Ecto neural progenitor cell (in vitro differentiated cells): ENCODE data around the gene MN1.

ENCODE experiments used
- DNase-seq: peaks from one replicate; pipeline ENCODE4 v3.0.0-alpha.2; 2018; ENCODE audit warnings: low spot score

MN1 gene

GRCh38 chr22:27785831-27786230 lies 15.7 kb downstream of the MN1 start:
- no peak for DNase-seq

DNA sequence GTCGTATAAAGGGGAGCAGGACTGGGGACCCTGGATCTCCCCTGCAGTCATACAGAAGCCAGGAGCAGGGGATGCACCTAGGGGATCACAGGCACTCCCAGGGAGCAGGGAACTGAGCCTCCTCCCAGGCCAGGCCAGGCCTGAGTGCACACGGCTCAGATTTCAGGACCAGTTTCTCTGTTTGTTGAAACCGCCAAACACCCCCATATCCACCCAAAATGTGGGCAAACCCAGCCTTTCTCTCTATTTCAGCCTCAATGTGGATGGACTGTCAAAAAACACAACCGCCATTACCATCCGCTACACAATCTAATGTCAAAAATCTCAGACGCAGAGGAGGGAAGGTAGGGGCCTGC lies 17.5 kb downstream of the MN1 start:
- no peak for DNase-seq

DNA sequence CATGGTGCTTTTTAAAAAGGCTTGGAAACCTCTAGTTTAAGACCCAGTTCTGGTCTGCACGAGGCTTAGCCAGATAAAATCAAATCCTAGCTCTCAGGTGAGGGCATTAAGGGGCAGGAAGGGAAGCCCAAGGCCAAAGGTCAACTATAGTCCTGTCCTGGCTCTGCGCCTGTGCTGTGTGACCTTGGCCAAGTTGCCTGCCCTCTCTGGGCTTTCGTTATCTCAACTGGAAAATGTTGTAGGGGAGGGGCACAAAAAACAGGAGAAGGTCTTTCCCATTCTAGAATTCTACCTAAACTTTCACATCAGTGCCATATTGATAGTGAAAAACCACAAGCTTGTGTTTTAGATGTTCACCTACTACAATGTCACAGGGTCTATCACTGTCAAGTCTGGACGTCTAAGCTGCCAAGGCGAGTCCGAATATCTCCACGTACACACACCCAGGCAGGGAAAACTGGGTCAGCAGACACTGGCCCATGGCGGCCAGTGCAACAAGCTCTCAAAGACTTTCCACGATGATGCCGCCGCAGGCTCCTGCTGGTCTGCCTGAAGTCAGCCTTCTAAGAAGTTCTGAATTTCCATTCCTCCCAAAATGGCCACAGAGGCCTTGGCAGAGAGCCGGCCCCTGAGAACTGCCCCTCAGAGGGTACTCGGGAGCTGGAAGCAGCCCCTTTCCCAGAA lies 18.0 kb downstream of the MN1 start:
- no peak for DNase-seq

GRCh38 chr22:27782088-27782487 lies 19.5 kb downstream of the MN1 start:
- no peak for DNase-seq

DNA sequence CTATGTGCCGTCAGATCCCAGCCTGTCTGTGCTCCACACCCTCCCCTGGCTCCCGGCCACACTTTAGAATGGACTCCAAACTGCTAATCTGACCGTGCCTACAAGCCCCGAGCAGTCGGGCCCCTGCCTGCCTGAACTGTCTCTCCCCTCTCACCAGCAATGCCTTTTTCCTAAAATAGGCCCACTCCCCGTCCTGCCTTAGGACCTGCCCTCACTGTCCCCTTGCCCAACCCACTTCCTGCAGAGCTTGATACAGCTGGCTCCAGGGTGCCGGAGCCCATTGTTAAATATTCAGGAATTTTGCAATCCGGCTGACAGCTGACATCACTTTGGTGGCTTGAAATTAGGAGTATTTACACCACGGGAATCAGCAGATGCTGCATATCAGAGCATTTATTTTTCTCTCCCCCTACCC lies 21.4 kb downstream of the MN1 start:
- DNase-seq = no peak

- DNase-seq = no peak
These were observed 21.9 kb downstream of the MN1 start for GRCh38 chr22:27779643-27780042.

GRCh38 chr22:27778294-27779090 lies 23.1 kb downstream of the MN1 start:
- DNase-seq = no peak

- no peak for DNase-seq
These were observed 24.4 kb downstream of the MN1 start for GRCh38 chr22:27777128-27777527.

DNA sequence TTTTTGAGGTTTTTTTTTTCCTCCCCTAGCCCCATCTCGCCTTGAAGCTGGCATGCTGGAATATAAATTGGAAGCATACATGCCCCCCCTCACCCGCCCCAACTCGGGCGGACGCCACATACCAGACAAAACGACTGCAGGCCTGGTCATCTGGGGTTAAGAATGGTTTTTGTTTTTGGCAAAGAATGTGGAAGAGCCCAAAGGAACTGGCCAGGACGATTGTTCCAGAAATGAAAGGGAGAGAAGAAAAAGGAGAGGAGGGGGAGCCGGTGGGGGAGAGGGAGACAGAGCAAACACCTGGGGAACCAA lies 25.0 kb downstream of the MN1 start:
- peak; percentile 61 for DNase-seq

DNA sequence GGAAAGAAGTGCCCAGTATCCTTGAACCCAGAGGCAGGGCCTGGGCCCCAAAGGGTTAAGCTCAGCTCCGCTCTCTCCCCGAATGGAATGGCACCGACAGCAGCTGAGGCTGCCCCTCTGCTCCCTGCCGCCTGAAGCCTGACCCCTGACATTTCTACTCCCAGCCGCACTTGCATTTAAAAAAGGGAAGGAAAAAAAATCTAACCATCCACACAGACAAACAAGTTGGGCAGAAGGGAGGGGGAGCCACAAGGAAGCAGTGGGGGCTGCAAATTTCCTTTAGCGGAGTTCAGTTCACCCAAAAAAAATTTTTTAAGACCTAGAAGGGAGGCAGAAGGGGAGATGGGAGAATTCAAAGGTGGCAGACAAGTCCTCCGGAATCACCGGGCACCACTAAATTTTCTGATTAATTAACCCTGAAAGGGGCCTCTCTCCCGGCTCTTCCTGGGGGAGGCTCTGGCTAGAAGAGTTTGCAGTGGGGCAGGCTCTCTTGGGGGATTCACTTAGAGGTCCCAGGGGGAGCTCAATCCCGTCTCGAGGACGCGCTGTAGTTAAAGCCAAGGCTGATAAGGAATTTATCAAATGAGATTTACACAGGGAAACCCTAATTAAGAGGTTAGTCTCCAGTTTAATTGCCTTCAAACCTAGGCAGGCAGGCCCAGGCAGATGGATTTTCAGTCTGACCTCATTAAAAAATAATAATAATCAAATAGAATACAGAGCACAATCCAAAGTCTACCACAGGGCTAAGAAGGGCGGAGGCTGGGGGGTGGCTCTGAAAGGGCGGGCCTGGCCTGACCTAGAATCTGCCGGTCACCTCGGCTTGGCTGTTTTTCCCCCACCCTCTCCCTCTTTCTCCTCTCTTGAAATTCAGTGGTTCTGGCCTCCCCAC lies 25.6 kb downstream of the MN1 start:
- no peak for DNase-seq

DNA sequence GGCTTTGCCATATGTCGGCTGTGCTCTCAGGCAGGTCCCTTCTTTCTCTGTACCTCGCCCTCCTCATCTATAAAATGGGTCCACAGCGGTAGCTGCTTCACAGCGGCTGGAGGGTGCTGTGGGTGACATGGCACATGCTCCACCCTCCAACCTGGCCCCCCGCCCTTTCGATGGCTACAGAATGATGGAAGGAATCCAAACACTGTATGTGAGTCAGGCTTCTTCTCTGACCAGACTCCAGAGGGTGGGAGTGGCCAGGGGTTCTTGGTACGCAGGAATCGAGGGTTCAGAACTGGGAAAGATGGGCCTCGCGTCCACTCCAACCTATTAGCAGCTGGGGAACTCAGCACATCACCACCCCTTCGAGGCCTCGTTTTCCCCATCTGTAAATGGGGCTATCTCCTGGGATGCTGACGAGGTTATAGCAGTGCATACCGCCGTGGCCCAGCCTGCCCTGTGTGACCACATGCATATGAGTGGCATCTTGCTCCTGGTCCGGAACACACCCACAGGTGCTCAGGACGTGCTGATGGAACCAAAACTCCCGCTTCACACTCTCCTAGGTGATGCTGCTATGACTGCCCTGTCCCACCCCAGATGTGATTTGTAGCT lies 26.4 kb downstream of the MN1 start:
- DNase-seq = no peak

- no peak for DNase-seq
These were observed 27.4 kb downstream of the MN1 start for GRCh38 chr22:27774200-27774599.

DNA sequence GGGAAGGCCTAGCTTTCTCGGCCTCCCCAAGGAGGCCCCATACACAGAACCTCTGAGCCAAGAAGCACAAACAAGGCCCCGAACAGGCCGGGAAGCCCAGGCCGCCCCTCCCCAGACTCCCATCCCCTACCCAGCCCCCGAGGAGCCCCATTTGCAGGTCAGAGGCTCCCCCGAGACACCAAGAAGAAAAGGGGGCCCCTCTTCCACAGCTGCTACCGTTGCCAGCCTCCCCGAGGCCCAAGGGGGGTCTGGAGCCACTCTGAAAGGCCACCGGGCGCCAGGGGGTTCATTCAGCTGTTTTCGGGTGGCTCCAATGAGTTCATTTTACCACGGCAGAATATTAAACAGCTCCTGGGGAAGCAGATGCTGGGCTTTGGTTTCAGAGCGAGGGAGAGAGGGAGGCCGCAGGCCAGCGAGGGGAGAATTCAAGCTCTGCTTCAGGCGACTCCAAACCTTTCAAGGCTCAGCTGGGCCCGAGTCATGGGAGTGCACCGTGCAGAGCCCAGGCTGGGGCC lies 28.5 kb downstream of the MN1 start:
- no peak for DNase-seq

DNA sequence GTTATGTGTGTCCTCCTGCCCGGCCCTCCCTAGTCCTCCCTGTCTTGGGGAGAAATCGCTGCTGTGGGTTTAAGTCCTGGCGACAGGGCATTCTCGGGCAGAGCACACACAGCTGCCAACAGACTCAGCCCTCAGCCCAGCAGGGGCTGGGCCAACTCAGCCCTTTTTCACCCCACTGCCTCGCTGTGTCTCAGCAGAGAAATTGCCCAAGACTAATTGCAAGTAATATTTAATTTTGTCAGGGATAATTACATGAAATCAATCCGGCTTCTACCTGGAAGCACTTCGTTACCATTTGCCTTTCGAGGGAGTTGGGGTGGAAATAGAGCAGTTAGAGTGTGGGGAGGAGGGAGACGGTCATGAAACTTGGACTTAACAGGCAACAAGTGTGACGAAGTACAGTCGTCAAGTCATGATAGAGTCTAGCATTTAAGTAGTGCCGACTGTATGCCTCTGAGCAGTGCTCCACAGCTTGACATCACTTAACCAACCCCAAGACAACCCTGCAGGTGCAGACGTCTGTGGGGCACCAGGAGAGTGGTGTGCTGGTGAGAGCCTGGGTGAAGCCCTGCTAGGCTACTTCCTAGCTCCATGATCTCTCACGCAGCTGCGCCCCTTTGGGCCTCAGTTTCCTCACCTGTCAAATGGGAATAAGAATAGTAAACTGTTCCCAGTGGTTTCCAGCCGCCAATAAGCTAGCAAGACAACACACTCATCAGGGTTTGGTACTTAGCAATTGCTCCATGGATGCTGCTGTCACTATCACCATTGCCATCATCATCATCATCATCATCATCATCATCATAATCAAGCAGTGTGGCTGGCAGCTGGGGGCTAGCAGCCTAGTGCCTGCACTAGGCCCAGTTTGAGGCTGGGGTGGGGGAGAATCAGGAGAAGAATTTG lies 29.2 kb downstream of the MN1 start:
- DNase-seq = no peak

DNA sequence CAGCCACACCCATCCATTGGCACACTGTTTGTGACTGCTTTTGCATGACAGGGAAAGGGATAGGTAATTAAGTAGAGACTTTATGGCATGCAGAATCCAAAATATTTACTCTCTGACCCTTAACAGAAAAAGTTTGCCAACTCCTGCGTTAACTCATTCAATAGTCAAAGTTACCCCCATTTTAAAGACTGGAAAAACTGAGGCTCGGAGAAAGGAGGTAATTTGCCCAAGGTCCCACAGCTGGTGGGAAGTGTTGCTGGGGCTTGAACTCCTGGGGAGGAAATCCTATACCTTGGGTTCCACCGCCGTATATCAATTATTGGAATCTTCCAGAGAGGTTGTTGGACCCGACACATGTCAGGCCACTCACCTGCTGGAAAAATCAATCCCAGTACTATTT lies 29.9 kb downstream of the MN1 start:
- no peak for DNase-seq

DNA sequence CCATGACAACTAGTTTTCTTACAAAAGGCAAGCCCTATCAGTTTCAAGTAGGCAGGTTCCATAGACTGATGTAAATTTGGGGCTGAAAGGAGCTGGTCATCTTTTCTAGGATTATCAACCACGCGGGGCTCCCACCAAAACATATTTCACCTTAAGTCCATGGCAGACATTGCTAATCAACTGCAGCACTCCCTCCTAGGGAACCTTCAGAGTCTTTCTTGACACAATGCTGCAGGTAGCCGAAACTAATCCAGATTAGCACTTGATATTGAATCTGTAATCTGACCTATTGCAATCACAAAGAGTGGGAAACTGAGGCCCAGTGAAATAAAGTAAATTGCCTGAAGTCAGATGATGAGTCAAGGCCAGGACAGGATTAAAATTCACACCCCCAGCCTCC lies 32.5 kb downstream of the MN1 start:
- DNase-seq = no peak

DNA sequence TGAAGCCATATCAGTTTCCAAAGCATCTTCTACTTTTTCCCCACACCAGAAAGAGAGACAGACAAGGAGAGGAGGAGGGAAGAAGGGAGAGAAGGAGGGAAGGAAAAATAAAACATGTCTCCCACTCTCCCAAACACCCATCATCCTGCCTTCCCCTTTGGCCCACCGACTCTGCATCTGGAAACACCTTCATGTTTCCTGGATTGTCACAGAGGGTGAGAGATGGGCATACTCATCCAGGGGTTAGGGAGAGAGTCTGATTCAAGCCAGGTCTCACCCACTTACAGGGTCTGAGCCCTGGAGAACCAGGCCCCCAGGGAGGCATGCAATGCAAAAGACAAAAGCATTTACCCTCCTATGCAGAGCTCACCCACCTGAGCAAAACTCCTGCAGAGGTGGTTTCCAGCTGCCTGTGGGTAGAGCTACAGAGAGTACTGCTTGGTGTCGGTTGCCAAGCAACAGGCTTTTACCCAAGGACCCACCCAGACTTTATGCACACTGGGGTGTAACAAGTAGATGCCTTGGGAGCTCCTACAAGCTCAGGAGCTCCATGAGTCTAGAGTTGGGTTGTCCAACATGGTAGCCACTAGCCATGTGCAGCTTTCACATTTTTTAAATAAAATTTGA lies 33.4 kb downstream of the MN1 start:
- no peak for DNase-seq

DNA sequence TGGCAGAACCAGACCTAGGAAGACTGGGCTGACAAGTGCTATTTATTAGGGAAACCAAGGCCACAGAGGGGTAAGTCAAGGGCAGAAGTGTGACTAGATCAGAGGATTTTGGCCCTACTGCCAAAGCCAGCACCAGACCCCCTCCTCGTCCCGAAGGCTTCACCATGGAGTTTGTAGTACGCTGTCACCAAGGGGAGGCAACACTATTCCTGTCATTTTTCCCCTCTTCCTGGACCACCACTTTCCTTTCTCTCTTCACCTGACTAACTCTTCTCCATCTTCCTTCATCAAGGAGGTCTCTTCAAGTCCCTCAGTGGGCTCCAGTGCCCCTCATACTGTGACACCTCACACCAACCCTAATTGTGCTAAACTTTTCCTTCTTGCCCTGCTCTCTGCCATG lies 34.9 kb downstream of the MN1 start:
- no peak for DNase-seq

DNA sequence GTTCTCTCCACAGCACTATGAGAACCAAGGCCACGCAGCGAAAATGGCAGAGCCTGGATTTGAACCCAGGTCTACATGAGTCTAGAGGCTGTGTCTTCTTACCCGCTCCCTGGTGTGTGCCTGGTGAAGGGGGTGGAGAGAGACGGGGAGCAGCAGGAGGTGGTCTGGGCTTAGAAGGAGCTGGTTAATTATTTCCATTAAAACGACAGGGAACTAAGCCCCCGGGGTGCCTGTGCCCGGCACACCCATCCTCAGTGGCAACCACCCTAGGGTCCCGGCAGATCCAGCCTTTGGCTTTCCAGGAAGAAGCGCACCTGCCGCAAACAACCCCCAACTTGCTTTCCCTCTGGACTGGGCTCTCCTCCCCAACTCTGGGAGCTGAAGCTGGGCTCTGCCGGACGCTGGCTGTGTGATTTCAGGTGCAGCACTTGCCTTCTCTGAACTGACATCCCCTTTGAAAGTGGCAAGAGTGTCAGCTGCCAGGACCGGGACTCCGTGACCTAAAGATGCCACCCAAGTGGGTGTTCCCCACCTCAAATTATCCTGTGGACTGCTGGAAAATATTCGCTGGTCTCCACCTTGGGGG lies 35.8 kb downstream of the MN1 start:
- DNase-seq = no peak

- no peak for DNase-seq
These were observed 36.8 kb downstream of the MN1 start for GRCh38 chr22:27764722-27765236.
